Tibial nerve (tissue), 4 donors: ENCODE results near the gene DEF6. TPM values are rescaled to one million over a fixed set of nuclear protein-coding genes. Genes with fewer than 3 reads are reported as not detected.

ENCODE experiments used
- DNase-seq, 2 donors: peaks; one replicate each; pipeline ENCODE4 v3.0.0-alpha.2; 2019; ENCODE audit warnings: low spot score in 2 of 2
- H3K27ac ChIP-seq, 4 donors: fragments of 200-600 bp; sonication (generic) in 3 of 4; one replicate each; pipeline ENCODE4 v1.5.1; 2017 to 2019; ENCODE audit warnings: mild to moderate bottlenecking in 1 of 4
- H3K27me3 ChIP-seq, 2 donors: fragments of 200-600 bp; sonication (generic) in 1 of 2; one replicate each; pipeline versions ENCODE4 v1.5.1 to v1.6.0; 2017 to 2019
- H3K36me3 ChIP-seq, 3 donors: fragments of 200-600 bp; sonication (generic); one replicate each; pipeline ENCODE4 v1.5.1; 2018 to 2019
- H3K4me1 ChIP-seq, 4 donors: fragments of 200-600 bp; sonication (generic) in 3 of 4; one replicate each; pipeline ENCODE4 v1.5.1; 2017 to 2019
- H3K4me3 ChIP-seq, 4 donors: fragments of 200-600 bp; sonication (generic) in 3 of 4; one replicate each; pipeline ENCODE4 v1.5.1; 2017 to 2019; ENCODE audit warnings: mild to moderate bottlenecking in 1 of 4, moderate library complexity in 1 of 4
- H3K9me3 ChIP-seq, 4 donors: fragments of 200-600 bp; sonication (generic) in 3 of 4; one replicate each; pipeline ENCODE4 v1.5.1; 2017 to 2019
- CTCF ChIP-seq, 5 experiments: fragments of 200-600 bp in 3 of 5; fragments of 450-650 bp in 2 of 5; sonication (generic) in 3 of 5; IDR thresholded peaks; one replicate each; pipeline ENCODE4 v1.5.1; 2016 to 2019; ENCODE audit warnings: antibody characterized with exemption in 5 of 5, mild to moderate bottlenecking in 3 of 5, moderate library complexity in 2 of 5
- EP300 ChIP-seq, 2 donors: sonication (generic); formaldehyde crosslinking; IDR thresholded peaks; one replicate each; pipeline ENCODE4 v1.6.1; 2017; ENCODE audit warnings: antibody characterized with exemption in 2 of 2, mild to moderate bottlenecking in 1 of 2
- POLR2A ChIP-seq, 2 donors: fragments of 450-650 bp; IDR thresholded peaks; one replicate each; pipeline ENCODE4 v1.6.1; 2017; ENCODE audit warnings: antibody characterized with exemption in 2 of 2, mild to moderate bottlenecking in 2 of 2, moderate library complexity in 2 of 2
- WGBS, 2 donors: methylation state at CpG; one replicate each; pipeline ENCODE4 v1.1.5; 2018; 5-methylcytosine and 5-hydroxymethylcytosine counted together
- total RNA-seq, 4 donors: library from RNA; depleted of rRNA; stranded (reverse); fragments of >200 nt; gene quantifications; one replicate each; pipeline ENCODE4 v1.1.0, GENCODE V29; 2016

DEF6 gene
- total RNA-seq = 10 to 100 TPM in 1 of 4 donors, 1 to 10 TPM in 3; 3.3 to 21.9 (median 7.4) TPM

- WGBS, 2 donors = 28 to 41% methylated on average over 27 to 30 of the region's 35 CpGs
- H3K4me3 ChIP-seq = peak within 1 kb of the TSS in 3 of 4 donors; percentile 19 to 53 (median 48)
- TF ChIP-seq EP300 (IDR thresholded peaks at IDR 0.05) (peak in 1 of 2 donors; percentile 27), CTCF (IDR thresholded peaks at IDR 0.05) (peak; percentile 41 to 79 (median 65)), POLR2A (IDR thresholded peaks at IDR 0.05) (no peak)
Observed at GRCh38 chr6:35297601-35298481, at the start of gene DEF6. Gene DEF6 (plus strand): TSS chr6:35297818. CDS start chr6:35297857, 39 bp downstream.

GRCh38 chr6:35248300-35248699 is 49.3 kb upstream of the DEF6 start:
- Histone ChIP-seq H3K27me3 (no peaks in the 10 kb centered on the region), H3K27ac (no peak overlapping the region), H3K9me3 (no peaks in the 10 kb centered on the region), H3K4me1 (peaks cover 0 to 35% (median 6%) of the 10 kb centered on the region in 4 donors), H3K36me3 (peaks cover 0 to 29% (median 0%) of the 10 kb centered on the region in 3 donors), H3K4me3 (no peak overlapping the region)
- no peak for DNase-seq
- WGBS, 2 donors = 54 to 58% methylated on average over 3 of the region's 3 CpGs
- TF ChIP-seq POLR2A (IDR thresholded peaks at IDR 0.05) (no peak), CTCF (IDR thresholded peaks at IDR 0.05) (no peak), EP300 (IDR thresholded peaks at IDR 0.05) (no peak)

More at GRCh38 chr6:35297601-35298481, at the start of gene DEF6:
- Histone ChIP-seq H3K36me3 (peaks cover 0 to 44% (median 0%) of the 10 kb centered on the region in 3 donors), H3K27ac (peak within 1 kb of the TSS in 3 of 4 donors; percentile 48 to 85 (median 67)), H3K4me1 (peaks cover 0 to 28% (median 14%) of the 10 kb centered on the region in 4 donors), H3K27me3 (no peaks in the 10 kb centered on the region), H3K9me3 (no peaks in the 10 kb centered on the region)
- peak; percentile 28 to 64 for DNase-seq

GRCh38 chr6:35248965-35249364 is 48.7 kb upstream of the DEF6 start:
- H3K4me1 ChIP-seq = peaks cover 0 to 36% (median 6%) of the 10 kb centered on the region in 4 donors
- 41 to 53% methylated on average over 3 of the region's 3 CpGs for WGBS, 2 donors

GRCh38 chr6:35251949-35252348 is 45.7 kb upstream of the DEF6 start:
- no peak for DNase-seq
- no peaks in the 10 kb centered on the region for H3K9me3 ChIP-seq
- no peaks in the 10 kb centered on the region for H3K36me3 ChIP-seq
- no peaks in the 10 kb centered on the region for H3K27me3 ChIP-seq
- no peak overlapping the region for H3K4me3 ChIP-seq
- 97% methylated on average over 3 of the region's 3 CpGs for WGBS, 2 donors
- H3K4me1 ChIP-seq = peaks cover 0 to 38% (median 6%) of the 10 kb centered on the region in 4 donors
- no peak for TF ChIP-seq EP300 (IDR thresholded peaks at IDR 0.05)
- TF ChIP-seq POLR2A (IDR thresholded peaks at IDR 0.05) = no peak
- TF ChIP-seq CTCF (IDR thresholded peaks at IDR 0.05) = no peak
- H3K27ac ChIP-seq = no peak overlapping the region

More at GRCh38 chr6:35248965-35249364, 48.7 kb upstream of the DEF6 start:
- TF ChIP-seq EP300 (IDR thresholded peaks at IDR 0.05) (no peak), CTCF (IDR thresholded peaks at IDR 0.05) (no peak), POLR2A (IDR thresholded peaks at IDR 0.05) (no peak)
- no peak for DNase-seq
- H3K27ac ChIP-seq = no peak overlapping the region
- no peaks in the 10 kb centered on the region for H3K27me3 ChIP-seq
- no peaks in the 10 kb centered on the region for H3K9me3 ChIP-seq
- H3K4me3 ChIP-seq = no peak overlapping the region
- H3K36me3 ChIP-seq = peaks cover 0 to 22% (median 0%) of the 10 kb centered on the region in 3 donors

- no peaks in the 10 kb centered on the region for H3K36me3 ChIP-seq
- TF ChIP-seq POLR2A (IDR thresholded peaks at IDR 0.05) (no peak), CTCF (IDR thresholded peaks at IDR 0.05) (no peak), EP300 (IDR thresholded peaks at IDR 0.05) (no peak)
- no peak overlapping the region for H3K27ac ChIP-seq
- WGBS, 2 donors = 88 to 96% methylated on average over 1 of the region's 1 CpG
- H3K4me1 ChIP-seq = peaks cover 0 to 42% (median 10%) of the 10 kb centered on the region in 4 donors
- no peak overlapping the region for H3K4me3 ChIP-seq
- H3K27me3 ChIP-seq = no peaks in the 10 kb centered on the region
- no peak for DNase-seq
- no peaks in the 10 kb centered on the region for H3K9me3 ChIP-seq
Observed at GRCh38 chr6:35253249-35253648, 44.4 kb upstream of the DEF6 start.
